ENCODE data around the gene MEIKIN. TPM values are rescaled to one million over a fixed set of nuclear protein-coding genes. Genes with fewer than 3 reads are reported as not detected.
"Not testable (repeated sequence)": the region's sequence is repeated elsewhere in the genome, so short reads cannot be mapped to it uniquely, and the experiment has no call there.

The MEIKIN gene
- polyA plus RNA-seq, 3 donors: 0.16 to 1.6 (median 1.6) TPM

DNA sequence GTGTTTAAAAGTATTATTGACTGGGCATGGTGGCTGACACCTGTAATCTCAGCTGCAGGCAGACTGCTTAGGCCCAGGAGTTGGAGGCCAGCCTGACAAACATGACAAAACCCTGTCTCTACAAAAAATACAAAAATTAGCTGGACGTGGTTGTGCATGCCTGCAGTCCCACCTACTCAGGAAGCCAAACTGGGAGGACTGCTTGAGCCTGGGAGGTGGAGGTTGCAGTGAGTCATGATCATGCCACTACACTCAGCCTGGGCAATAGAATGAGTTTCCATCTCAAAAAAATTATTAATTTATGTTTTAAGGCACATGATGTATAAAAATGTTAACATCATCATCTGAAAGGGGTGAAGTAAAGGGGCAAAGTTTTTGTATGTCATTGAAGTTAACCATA, 98.9 kb downstream of the MEIKIN start:
- no peak overlapping the region for H3K4me3 Mint-ChIP-seq
- no peaks in the 10 kb centered on the region for H3K79me2 ChIP-seq (ENCODE audit: insufficient read depth, low read length)
- no peak overlapping the region for H3K4me2 ChIP-seq (replicated peaks; ENCODE audit: extremely low read depth, low read length, poor library complexity, severe bottlenecking)
- H3K4me1 Mint-ChIP-seq: no peaks in the 10 kb centered on the region
- H2AFZ ChIP-seq (ENCODE audit: insufficient read depth, low read depth, low read length, poor library complexity, severe bottlenecking): no peak overlapping the region
- no peak overlapping the region for H3K27ac ChIP-seq (ENCODE audit: low read depth in 1 of 2, low read length in 2 of 2)
- no peak for DNase-seq
- H3K9ac ChIP-seq (ENCODE audit: insufficient read depth, low read length, poor library complexity, severe bottlenecking): no peak overlapping the region
- H3K4me1 ChIP-seq (ENCODE audit: control insufficient read depth in 1 of 2, insufficient read depth in 2 of 2, low read length in 2 of 2): no peaks in the 10 kb centered on the region
- peaks cover 0 to 2% (median 0%) of the 10 kb centered on the region in 3 donors for H3K27me3 Mint-ChIP-seq (ENCODE audit: low read depth in 3 of 3)
- H3K9me3 Mint-ChIP-seq: peaks cover 28 to 69% (median 54%) of the 10 kb centered on the region in 7 donors
- H3K36me3 ChIP-seq (replicated peaks in 1 of 2; ENCODE audit: control insufficient read depth in 1 of 2, insufficient read depth in 2 of 2, low read length in 2 of 2): no peaks in the 10 kb centered on the region
- H3K27me3 ChIP-seq (ENCODE audit: control insufficient read depth in 2 of 2, insufficient read depth in 2 of 2, low read length in 2 of 2): no peaks in the 10 kb centered on the region
- H3K36me3 Mint-ChIP-seq: no peaks in the 10 kb centered on the region
- no peak overlapping the region for H3K27ac Mint-ChIP-seq
- intact Hi-C loops (cut with micrococcal nuclease): no loop called here
- no peaks in the 10 kb centered on the region for H4K20me1 ChIP-seq (ENCODE audit: insufficient read depth, low read length)
- peaks cover 26 to 30% of the 10 kb centered on the region in 2 donors for H3K9me3 ChIP-seq (replicated peaks in 1 of 2; ENCODE audit: control insufficient read depth in 1 of 2, insufficient read depth in 1 of 2, low read length in 2 of 2)
- no peak overlapping the region for H3K4me3 ChIP-seq (replicated peaks in 1 of 3; ENCODE audit: low read depth in 2 of 3, low read length in 3 of 3)
- TF ChIP-seq, protein P1, sequence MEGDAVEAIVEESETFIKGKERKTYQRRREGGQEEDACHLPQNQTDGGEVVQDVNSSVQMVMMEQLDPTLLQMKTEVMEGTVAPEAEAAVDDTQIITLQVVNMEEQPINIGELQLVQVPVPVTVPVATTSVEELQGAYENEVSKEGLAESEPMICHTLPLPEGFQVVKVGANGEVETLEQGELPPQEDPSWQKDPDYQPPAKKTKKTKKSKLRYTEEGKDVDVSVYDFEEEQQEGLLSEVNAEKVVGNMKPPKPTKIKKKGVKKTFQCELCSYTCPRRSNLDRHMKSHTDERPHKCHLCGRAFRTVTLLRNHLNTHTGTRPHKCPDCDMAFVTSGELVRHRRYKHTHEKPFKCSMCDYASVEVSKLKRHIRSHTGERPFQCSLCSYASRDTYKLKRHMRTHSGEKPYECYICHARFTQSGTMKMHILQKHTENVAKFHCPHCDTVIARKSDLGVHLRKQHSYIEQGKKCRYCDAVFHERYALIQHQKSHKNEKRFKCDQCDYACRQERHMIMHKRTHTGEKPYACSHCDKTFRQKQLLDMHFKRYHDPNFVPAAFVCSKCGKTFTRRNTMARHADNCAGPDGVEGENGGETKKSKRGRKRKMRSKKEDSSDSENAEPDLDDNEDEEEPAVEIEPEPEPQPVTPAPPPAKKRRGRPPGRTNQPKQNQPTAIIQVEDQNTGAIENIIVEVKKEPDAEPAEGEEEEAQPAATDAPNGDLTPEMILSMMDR (IDR thresholded peaks at IDR 0.05): no peak
- WGBS (ENCODE audit: insufficient coverage): no CpG with 5 or more reads among the region's 1 CpG

DNA sequence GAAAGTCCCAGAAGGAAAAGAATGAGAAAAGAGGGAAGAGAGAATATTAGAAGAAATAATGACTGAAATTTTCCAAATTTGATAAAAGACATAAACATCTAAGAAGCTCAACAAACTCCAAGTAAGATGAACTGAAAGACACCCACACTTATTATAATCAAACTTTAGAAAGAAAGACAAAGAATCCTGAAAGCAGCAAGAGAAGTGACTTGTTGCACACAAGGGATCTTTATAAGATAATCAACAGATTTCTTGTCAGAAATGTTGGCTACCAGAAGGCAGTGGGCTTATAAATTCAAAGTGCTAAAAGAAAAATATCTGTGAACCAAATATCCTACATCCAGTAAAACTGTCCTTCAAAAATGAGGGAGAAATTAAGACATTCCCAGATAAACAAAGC, 99.6 kb downstream of the MEIKIN start:
- H3K27ac Mint-ChIP-seq: no peak overlapping the region
- Histone ChIP-seq H3K9me3 (replicated peaks in 1 of 2; ENCODE audit: control insufficient read depth in 1 of 2, insufficient read depth in 1 of 2, low read length in 2 of 2) (peaks cover 30% of the 10 kb centered on the region in 2 donors), H3K4me2 (replicated peaks; ENCODE audit: extremely low read depth, low read length, poor library complexity, severe bottlenecking) (no peak overlapping the region), H3K36me3 (replicated peaks in 1 of 2; ENCODE audit: control insufficient read depth in 1 of 2, insufficient read depth in 2 of 2, low read length in 2 of 2) (no peaks in the 10 kb centered on the region), H3K27ac (ENCODE audit: low read depth in 1 of 2, low read length in 2 of 2) (no peak overlapping the region), H3K4me3 (replicated peaks in 1 of 3; ENCODE audit: low read depth in 2 of 3, low read length in 3 of 3) (no peak overlapping the region), H4K20me1 (ENCODE audit: insufficient read depth, low read length) (no peaks in the 10 kb centered on the region), H3K9ac (ENCODE audit: insufficient read depth, low read length, poor library complexity, severe bottlenecking) (no peak overlapping the region), H3K27me3 (ENCODE audit: control insufficient read depth in 2 of 2, insufficient read depth in 2 of 2, low read length in 2 of 2) (no peaks in the 10 kb centered on the region), H2AFZ (ENCODE audit: insufficient read depth, low read depth, low read length, poor library complexity, severe bottlenecking) (no peak overlapping the region), H3K4me1 (ENCODE audit: control insufficient read depth in 1 of 2, insufficient read depth in 2 of 2, low read length in 2 of 2) (no peaks in the 10 kb centered on the region), H3K79me2 (ENCODE audit: insufficient read depth, low read length) (no peaks in the 10 kb centered on the region)
- H3K27me3 Mint-ChIP-seq (ENCODE audit: low read depth in 3 of 3): peaks cover 0 to 2% (median 0%) of the 10 kb centered on the region in 3 donors
- intact Hi-C loops (cut with micrococcal nuclease): no loop called here
- H3K36me3 Mint-ChIP-seq: no peaks in the 10 kb centered on the region
- H3K4me1 Mint-ChIP-seq: no peaks in the 10 kb centered on the region
- DNase-seq: no peak
- TF ChIP-seq, protein P1 (IDR thresholded peaks at IDR 0.05): no peak
- peaks cover 30 to 72% (median 57%) of the 10 kb centered on the region in 7 donors for H3K9me3 Mint-ChIP-seq
- H3K4me3 Mint-ChIP-seq: no peak overlapping the region

DNA sequence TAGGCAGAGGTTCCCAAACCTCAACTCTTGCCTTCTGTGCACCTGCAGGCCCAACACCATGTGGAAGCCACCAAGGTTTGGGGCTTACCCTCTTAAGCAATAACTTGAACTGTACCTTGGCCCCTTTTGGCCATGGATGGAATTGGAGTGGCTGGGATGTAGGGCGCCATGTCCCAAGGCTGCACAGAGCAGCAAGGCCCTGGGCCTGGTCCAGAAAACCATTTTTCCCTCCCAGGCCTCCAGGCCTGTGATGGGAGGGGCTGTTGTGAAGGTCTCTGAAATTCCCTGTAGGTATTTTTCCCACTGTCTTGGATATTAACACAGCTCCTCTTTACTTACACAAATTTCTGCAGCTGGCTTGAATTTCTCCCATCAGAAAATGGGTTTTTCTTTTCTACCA, 102.5 kb downstream of the MEIKIN start:
- H2AFZ ChIP-seq (ENCODE audit: insufficient read depth, low read depth, low read length, poor library complexity, severe bottlenecking); intact Hi-C loops (cut with micrococcal nuclease); H3K4me3 Mint-ChIP-seq; H3K4me3 ChIP-seq (replicated peaks in 1 of 3; ENCODE audit: low read depth in 2 of 3, low read length in 3 of 3); H3K27ac Mint-ChIP-seq; H3K4me2 ChIP-seq (replicated peaks; ENCODE audit: extremely low read depth, low read length, poor library complexity, severe bottlenecking); H3K36me3 Mint-ChIP-seq; H3K27ac ChIP-seq (ENCODE audit: low read depth in 1 of 2, low read length in 2 of 2); H3K9ac ChIP-seq (ENCODE audit: insufficient read depth, low read length, poor library complexity, severe bottlenecking); H3K79me2 ChIP-seq (ENCODE audit: insufficient read depth, low read length); H3K27me3 Mint-ChIP-seq (ENCODE audit: low read depth in 3 of 3); DNase-seq; H3K4me1 ChIP-seq (ENCODE audit: control insufficient read depth in 1 of 2, insufficient read depth in 2 of 2, low read length in 2 of 2); H4K20me1 ChIP-seq (ENCODE audit: insufficient read depth, low read length); H3K27me3 ChIP-seq (ENCODE audit: control insufficient read depth in 2 of 2, insufficient read depth in 2 of 2, low read length in 2 of 2); H3K36me3 ChIP-seq (replicated peaks in 1 of 2; ENCODE audit: control insufficient read depth in 1 of 2, insufficient read depth in 2 of 2, low read length in 2 of 2); H3K4me1 Mint-ChIP-seq: not testable (repeated sequence)
- peaks cover 22 to 27% of the 10 kb centered on the region in 2 donors for H3K9me3 ChIP-seq (replicated peaks in 1 of 2; ENCODE audit: control insufficient read depth in 1 of 2, insufficient read depth in 1 of 2, low read length in 2 of 2)
- H3K9me3 Mint-ChIP-seq: peaks cover 30 to 77% (median 54%) of the 10 kb centered on the region in 7 donors
- no CpG with 5 or more reads among the region's 1 CpG for WGBS (ENCODE audit: insufficient coverage)
